Subcutaneous adipose tissue (tissue), 4 donors: ENCODE data around the gene SPECC1L. TPM values are rescaled to one million over a fixed set of nuclear protein-coding genes. Genes with fewer than 3 reads are reported as not detected.

Experiments
- CTCF ChIP-seq: fragments of 450-650 bp; IDR thresholded peaks from one replicate; pipeline ENCODE4 v1.5.1; 2016; ENCODE audit warnings: low read depth, mild to moderate bottlenecking, control low read depth, antibody characterized with exemption, moderate library complexity
- total RNA-seq, 4 donors: library from RNA; depleted of rRNA; stranded (reverse); fragments of >200 nt; gene quantifications; one replicate each; pipeline ENCODE4 v1.1.0, GENCODE V29; 2016

SPECC1L gene
- total RNA-seq, 4 donors from 2014 or later, result 30.8 to 44.3 (median 38.4) TPM

DNA sequence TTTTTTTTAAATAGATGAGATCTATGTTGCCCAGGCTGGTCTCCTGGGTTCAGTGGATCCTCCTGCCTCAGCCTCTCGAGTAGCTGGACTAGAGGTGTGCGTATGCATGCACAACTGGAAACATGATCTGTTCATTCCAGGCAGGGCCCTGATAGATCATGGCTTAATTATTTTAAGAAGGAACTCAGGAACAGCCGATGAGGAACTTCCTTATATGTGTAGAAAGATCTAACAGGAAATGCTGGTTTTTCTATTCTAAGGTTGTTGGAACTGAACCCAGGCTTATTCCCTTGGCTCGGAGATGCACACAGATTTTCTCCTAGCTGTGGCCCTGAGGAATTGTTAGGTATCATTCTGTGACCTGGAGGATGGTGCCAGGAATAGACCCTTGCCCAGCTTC, 32.4 kb downstream of the SPECC1L start:
- no peak for TF ChIP-seq CTCF

DNA sequence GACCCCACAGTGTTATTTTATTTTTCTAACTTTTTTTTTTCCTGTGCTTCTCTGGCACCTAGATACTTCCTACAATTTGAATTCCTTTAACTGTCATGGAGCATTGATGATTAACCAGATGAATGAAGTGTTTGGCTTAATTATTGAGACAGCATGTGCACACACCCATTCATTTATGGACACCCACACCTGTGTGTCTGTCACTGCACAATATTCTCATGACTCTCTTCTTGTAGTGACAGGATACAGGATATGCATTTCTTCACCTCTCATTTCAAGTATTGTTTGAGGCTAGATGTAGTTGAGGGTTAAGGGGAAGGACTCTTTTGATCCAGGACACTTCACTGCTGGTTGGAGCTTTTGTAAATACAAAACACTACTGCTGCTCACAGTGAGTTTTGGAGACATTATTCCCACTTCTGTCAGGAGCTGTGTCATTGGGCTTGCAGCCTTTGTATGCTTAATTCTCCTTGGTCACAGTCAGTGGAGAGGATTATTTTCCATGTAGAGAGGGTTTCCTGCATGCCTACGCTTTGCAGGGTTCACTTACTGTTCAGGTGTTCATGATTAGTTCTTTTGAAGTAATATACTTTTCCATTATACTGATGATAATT, 33.5 kb downstream of the SPECC1L start:
- no peak for TF ChIP-seq CTCF

DNA sequence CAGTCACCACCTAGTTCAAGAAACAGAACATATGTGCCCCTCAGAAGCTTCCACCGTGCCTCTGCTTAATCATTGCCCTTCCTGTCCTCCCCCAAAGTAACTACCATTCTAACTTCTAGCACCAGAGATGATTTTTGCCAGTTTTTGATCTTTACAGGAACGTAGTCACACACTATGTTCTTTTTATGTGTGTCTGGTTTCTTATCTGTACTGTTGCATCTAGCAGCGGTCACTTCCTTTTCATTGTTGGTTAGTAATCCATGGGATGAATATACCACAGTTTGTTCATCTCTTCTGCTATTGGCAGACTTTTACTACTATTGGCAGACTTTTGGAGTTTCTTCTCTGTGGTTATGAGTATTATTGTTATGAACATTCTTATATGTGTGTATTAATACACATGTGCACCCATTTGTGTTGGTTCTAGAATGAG, 34.6 kb downstream of the SPECC1L start:
- TF ChIP-seq CTCF, result no peak

GRCh38 chr22:24310969-24311368, 40.3 kb downstream of the SPECC1L start:
- no peak for TF ChIP-seq CTCF

DNA sequence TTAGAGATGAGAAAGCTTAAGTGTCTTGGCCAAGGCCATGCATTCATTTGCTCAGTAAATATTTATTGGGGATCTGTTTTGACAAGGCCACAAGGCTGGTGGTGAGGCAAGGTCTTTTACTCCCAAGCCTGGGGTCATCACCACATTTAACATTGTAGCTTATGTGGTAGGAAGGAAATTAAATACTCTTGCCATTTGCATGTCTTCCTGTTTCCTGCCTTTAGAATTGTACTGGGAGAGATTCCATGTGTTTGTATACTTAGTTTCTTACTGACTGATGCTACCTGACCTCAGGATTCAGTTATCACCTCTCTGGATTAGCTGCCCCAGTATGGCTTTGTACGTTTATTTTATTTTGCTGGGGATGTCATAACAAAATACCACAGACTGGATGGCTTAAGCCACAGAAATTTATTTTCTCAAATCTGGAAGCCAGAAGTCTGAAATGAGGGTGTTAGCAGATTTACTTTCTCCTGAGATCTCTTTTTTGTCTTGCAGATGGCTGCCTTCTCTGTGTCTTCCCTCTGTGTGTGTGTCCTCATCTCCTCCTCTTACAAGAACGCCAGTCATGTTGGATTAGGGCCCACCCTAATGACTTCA, 44.8 kb downstream of the SPECC1L start:
- TF ChIP-seq CTCF, result no peak

- TF ChIP-seq CTCF, result no peak
Measured at GRCh38 chr22:24319451-24319850, 48.8 kb downstream of the SPECC1L start.

DNA sequence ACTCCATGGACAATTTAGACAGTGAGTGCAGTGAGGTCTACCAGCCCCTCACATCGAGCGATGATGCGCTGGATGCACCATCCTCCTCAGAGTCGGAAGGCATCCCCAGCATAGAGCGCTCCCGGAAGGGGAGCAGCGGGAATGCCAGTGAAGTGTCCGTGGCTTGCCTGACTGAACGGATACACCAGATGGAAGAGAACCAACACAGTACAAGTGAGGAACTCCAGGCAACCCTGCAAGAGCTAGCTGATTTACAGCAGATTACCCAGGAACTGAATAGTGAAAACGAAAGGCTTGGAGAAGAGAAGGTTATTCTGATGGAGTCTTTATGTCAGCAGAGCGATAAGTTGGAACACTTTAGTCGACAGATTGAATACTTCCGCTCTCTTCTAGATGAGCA, 51.4 kb downstream of the SPECC1L start:
- TF ChIP-seq CTCF, result no peak
